Upper lobe of left lung (tissue), 6 donors: Measurements from ENCODE around the gene MIA3. TPM values are rescaled to one million over a fixed set of nuclear protein-coding genes. Genes with fewer than 3 reads are reported as not detected.
"Not testable (repeated sequence)": the region's sequence is repeated elsewhere in the genome, so short reads cannot be mapped to it uniquely, and the experiment has no call there.

ENCODE experiments used
- ATAC-seq, 2 donors: fragments of 200-7000 bp; cut with Tn5 transposase; one replicate each; pipeline ENCODE4 v1.9.1; 2022; ENCODE audit warnings: mild to moderate bottlenecking in 2 of 2, moderate library complexity in 2 of 2; ENCODE audit not compliant: low FRiP score in 2 of 2
- DNase-seq, 2 donors: peaks; one replicate each; pipeline ENCODE4 v3.0.0-alpha.2; 2019 to 2020
- H3K27ac ChIP-seq, 4 donors: fragments of 200-600 bp; sonication (generic); one replicate each; pipeline ENCODE4 v1.5.1; 2016 to 2019
- H3K27me3 ChIP-seq, 4 donors: fragments of 200-600 bp; sonication (generic); one replicate each; pipeline ENCODE4 v1.5.1; 2017 to 2019
- H3K36me3 ChIP-seq, 4 donors: fragments of 200-600 bp; sonication (generic); one replicate each; pipeline ENCODE4 v1.5.1; 2016 to 2019
- H3K4me1 ChIP-seq, 4 donors: fragments of 200-600 bp; sonication (generic); one replicate each; pipeline ENCODE4 v1.5.1; 2018 to 2019
- H3K4me3 ChIP-seq, 4 donors: fragments of 200-600 bp; sonication (generic); one replicate each; pipeline ENCODE4 v1.5.1; 2017 to 2019; ENCODE audit warnings: mild to moderate bottlenecking in 2 of 4, moderate library complexity in 1 of 4
- H3K9me3 ChIP-seq, 4 donors: fragments of 200-600 bp; sonication (generic); one replicate each; pipeline ENCODE4 v1.5.1; 2018 to 2019
- CTCF ChIP-seq, 6 experiments: fragments of 450-650 bp in 4 of 6; fragments of 200-600 bp in 2 of 6; sonication (generic) in 2 of 6; IDR thresholded peaks; one replicate each; pipeline ENCODE4 v1.5.1; 2016 to 2019; ENCODE audit warnings: antibody characterized with exemption in 6 of 6
- EP300 ChIP-seq, 4 donors: sonication (generic); formaldehyde crosslinking; IDR thresholded peaks; one replicate each; pipeline ENCODE4 v1.5.1; 2017; ENCODE audit warnings: antibody characterized with exemption in 4 of 4, control low read depth in 2 of 4
- POLR2A ChIP-seq, 4 donors: fragments of 450-650 bp; IDR thresholded peaks; one replicate each; pipeline ENCODE4 v1.5.1; 2016 to 2017; ENCODE audit warnings: antibody characterized with exemption in 4 of 4, mild to moderate bottlenecking in 2 of 4
- POLR2AphosphoS5 ChIP-seq, 2 donors: sonication (generic); formaldehyde crosslinking; IDR thresholded peaks; one replicate each; pipeline ENCODE4 v1.5.1; 2017; ENCODE audit warnings: antibody characterized with exemption in 2 of 2
- WGBS, 2 donors: methylation state at CpG; one replicate each; pipeline ENCODE4 v1.1.5; 2017 to 2018; 5-methylcytosine and 5-hydroxymethylcytosine counted together
- total RNA-seq, 6 donors: library from RNA; depleted of rRNA in 4 of 6; stranded (reverse); fragments of >200 nt in 4 of 6; gene quantifications; one replicate each; pipeline versions ENCODE4 v1.1.0 to v1.2.1, GENCODE V29; 2016 to 2021
- donor health status: DM: no; HTN: no; CAD: no; lungs with moderate emphysema.
- donor health status: DM: no; HTN: yes; CAD: no; lungs with severe emphysema.

MIA3 gene
- total RNA-seq, 6 donors from 2014 or later = 29.6 to 76.0 (median 58.2) TPM

GRCh38 chr1:222606757-222607156 is 11.1 kb upstream of the MIA3 start:
- WGBS, 2 donors = 96 to 100% methylated on average over 1 of the region's 1 CpG

GRCh38 chr1:222609111-222609510 is 8.8 kb upstream of the MIA3 start:
- DNase-seq, H3K27ac ChIP-seq, ATAC-seq, H3K9me3 ChIP-seq, H3K36me3 ChIP-seq, H3K4me1 ChIP-seq, H3K4me3 ChIP-seq, H3K27me3 ChIP-seq: not testable (repeated sequence)
- WGBS, 2 donors = 42 to 63% methylated on average over 1 of the region's 1 CpG

More at GRCh38 chr1:222606757-222607156, 11.1 kb upstream of the MIA3 start:
- H3K36me3 ChIP-seq = no peaks in the 10 kb centered on the region
- H3K4me3 ChIP-seq = no peak overlapping the region
- no peak for ATAC-seq
- no peaks in the 10 kb centered on the region for H3K27me3 ChIP-seq
- H3K27ac ChIP-seq = no peak overlapping the region
- no peaks in the 10 kb centered on the region for H3K4me1 ChIP-seq
- H3K9me3 ChIP-seq = no peaks in the 10 kb centered on the region
- TF ChIP-seq CTCF (IDR thresholded peaks at IDR 0.05) = no peak
- TF ChIP-seq EP300 (IDR thresholded peaks at IDR 0.05) = no peak
- TF ChIP-seq POLR2AphosphoS5 (IDR thresholded peaks at IDR 0.05) = no peak
- no peak for TF ChIP-seq POLR2A (IDR thresholded peaks at IDR 0.05)
- no peak for DNase-seq

- no peaks in the 10 kb centered on the region for H3K36me3 ChIP-seq
- no peak overlapping the region for H3K4me3 ChIP-seq
- no peaks in the 10 kb centered on the region for H3K9me3 ChIP-seq
- DNase-seq (no peak), ATAC-seq (no peak)
- no peak overlapping the region for H3K27ac ChIP-seq
- no peak for TF ChIP-seq POLR2A (IDR thresholded peaks at IDR 0.05)
- TF ChIP-seq POLR2AphosphoS5 (IDR thresholded peaks at IDR 0.05) = no peak
- TF ChIP-seq CTCF (IDR thresholded peaks at IDR 0.05) = no peak
- no peak for TF ChIP-seq EP300 (IDR thresholded peaks at IDR 0.05)
- H3K4me1 ChIP-seq = no peaks in the 10 kb centered on the region
- WGBS, 2 donors = 86 to 90% methylated on average over 2 of the region's 2 CpGs
- H3K27me3 ChIP-seq = no peaks in the 10 kb centered on the region
Measured at GRCh38 chr1:222610728-222611127, 7.2 kb upstream of the MIA3 start.

- H3K36me3 ChIP-seq = no peaks in the 10 kb centered on the region
- WGBS, 2 donors = 59 to 63% methylated on average over 1 of the region's 1 CpG
Measured at GRCh38 chr1:222613627-222614026, 4.3 kb upstream of the MIA3 start.

GRCh38 chr1:222616525-222616924 is 1.4 kb upstream of the MIA3 start:
- Histone ChIP-seq H3K4me1 (peaks cover 10 to 29% (median 15%) of the 10 kb centered on the region in 4 donors), H3K36me3 (peaks cover 0 to 3% (median 0%) of the 10 kb centered on the region in 4 donors), H3K27me3 (no peaks in the 10 kb centered on the region), H3K9me3 (no peaks in the 10 kb centered on the region), H3K27ac (no peak overlapping the region), H3K4me3 (no peak overlapping the region)
- TF ChIP-seq EP300 (IDR thresholded peaks at IDR 0.05) (no peak), CTCF (IDR thresholded peaks at IDR 0.05) (no peak), POLR2A (IDR thresholded peaks at IDR 0.05) (no peak), POLR2AphosphoS5 (IDR thresholded peaks at IDR 0.05) (no peak)
- DNase-seq (no peak), ATAC-seq (no peak)
- 69 to 79% methylated on average over 5 of the region's 5 CpGs for WGBS, 2 donors

More at GRCh38 chr1:222613627-222614026, 4.3 kb upstream of the MIA3 start:
- Histone ChIP-seq H3K4me1 (peaks cover under 1 to 10% (median 5%) of the 10 kb centered on the region in 4 donors), H3K27me3 (no peaks in the 10 kb centered on the region), H3K4me3 (no peak overlapping the region), H3K27ac (no peak overlapping the region), H3K9me3 (no peaks in the 10 kb centered on the region)
- ATAC-seq (no peak), DNase-seq (no peak)
- TF ChIP-seq CTCF (IDR thresholded peaks at IDR 0.05) = no peak
- no peak for TF ChIP-seq POLR2A (IDR thresholded peaks at IDR 0.05)
- no peak for TF ChIP-seq EP300 (IDR thresholded peaks at IDR 0.05)
- no peak for TF ChIP-seq POLR2AphosphoS5 (IDR thresholded peaks at IDR 0.05)
